Vagina (tissue), 2 donors: ENCODE data around the gene ZIC5.

Experiments
- CTCF ChIP-seq, 3 experiments: fragments of 450-650 bp in 2 of 3; fragments of 200-600 bp in 1 of 3; sonication (generic) in 1 of 3; IDR thresholded peaks; one replicate each; pipeline ENCODE4 v1.5.1; 2017 to 2019; ENCODE audit warnings: antibody characterized with exemption in 3 of 3, mild to moderate bottlenecking in 2 of 3, moderate library complexity in 2 of 3
- POLR2A ChIP-seq, 2 donors: fragments of 450-650 bp; IDR thresholded peaks; one replicate each; pipeline ENCODE4 v1.6.1; 2017; ENCODE audit warnings: antibody characterized with exemption in 2 of 2, mild to moderate bottlenecking in 2 of 2, moderate library complexity in 2 of 2
- POLR2AphosphoS5 ChIP-seq, 2 donors: sonication (generic); formaldehyde crosslinking; IDR thresholded peaks; one replicate each; pipeline ENCODE4 v1.9.0; 2017; ENCODE audit warnings: antibody characterized with exemption in 2 of 2, mild to moderate bottlenecking in 2 of 2, low read depth in 1 of 2; ENCODE audit not compliant: insufficient read depth in 1 of 2

- TF ChIP-seq CTCF (IDR thresholded peaks at IDR 0.05) = no peak
- TF ChIP-seq POLR2A (IDR thresholded peaks at IDR 0.05) = no peak
- no peak for TF ChIP-seq POLR2AphosphoS5 (IDR thresholded peaks at IDR 0.05; ENCODE audit: insufficient read depth in 1 of 2, low read depth in 1 of 2)
These were observed 22.5 kb downstream of the ZIC5 start for GRCh38 chr13:99948907-99949678.
